ENCODE results near the gene FSIP1. TPM values are rescaled to one million over a fixed set of nuclear protein-coding genes. Genes with fewer than 3 reads are reported as not detected.

FSIP1 gene
- total RNA-seq, 1 experiment from 2014 or later: 1.3 TPM

DNA sequence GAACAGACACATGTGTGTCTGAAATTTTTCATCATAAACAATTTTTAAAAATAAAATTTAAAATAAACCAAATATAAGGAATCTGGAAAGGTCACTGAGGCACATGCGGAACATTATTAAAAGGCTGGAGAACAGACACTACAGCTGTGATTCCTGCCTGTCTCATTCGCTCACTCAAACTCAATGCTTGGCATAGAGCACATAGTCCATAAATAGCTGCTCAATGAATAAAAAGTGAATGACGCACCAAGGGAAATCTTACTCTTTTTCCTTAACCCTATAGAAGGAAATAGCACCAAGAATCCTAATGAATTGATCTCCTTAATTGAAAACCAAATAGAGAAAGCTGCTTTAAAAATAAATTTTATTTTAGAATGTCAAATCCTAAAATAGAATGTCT, 98.4 kb downstream of the FSIP1 start:
- Mint-ChIP-seq H3K9me3 (ENCODE audit: unreplicated experiment) (no peaks in the 10 kb centered on the region), H3K4me1 (ENCODE audit: low read depth, unreplicated experiment) (peaks cover 19% of the 10 kb centered on the region), H3K27ac (ENCODE audit: unreplicated experiment) (no peak overlapping the region), H3K27me3 (ENCODE audit: insufficient read depth, unreplicated experiment) (no peaks in the 10 kb centered on the region), H3K36me3 (ENCODE audit: insufficient read depth, unreplicated experiment) (no peaks in the 10 kb centered on the region), H3K4me3 (ENCODE audit: unreplicated experiment) (no peak overlapping the region)
- CTCF ChIA-PET: interaction anchor here (3.5 kb wide), 1 partner anchor 73 kb away, joined by 52 read pairs; no protein-coding TSS in a partner anchor
- H3K27me3 ChIP-seq (replicated peaks; ENCODE audit: control insufficient read depth, insufficient read depth, low read length): no peaks in the 10 kb centered on the region
- H3K36me3 ChIP-seq (ENCODE audit: control insufficient read depth, insufficient read depth, low read length): no peaks in the 10 kb centered on the region
- H3K9me3 ChIP-seq: no peaks in the 10 kb centered on the region
- no peak for DNase-seq
- H3K4me3 ChIP-seq (ENCODE audit: low read depth, low read length): no peak overlapping the region
- POLR2A ChIA-PET: no interaction called here
- no TSS peak for BruUV-seq (replicated peaks)
- intact Hi-C loops (cut with micrococcal nuclease; ENCODE audit: unreplicated experiment): no loop called here
- TF ChIP-seq, protein P1, sequence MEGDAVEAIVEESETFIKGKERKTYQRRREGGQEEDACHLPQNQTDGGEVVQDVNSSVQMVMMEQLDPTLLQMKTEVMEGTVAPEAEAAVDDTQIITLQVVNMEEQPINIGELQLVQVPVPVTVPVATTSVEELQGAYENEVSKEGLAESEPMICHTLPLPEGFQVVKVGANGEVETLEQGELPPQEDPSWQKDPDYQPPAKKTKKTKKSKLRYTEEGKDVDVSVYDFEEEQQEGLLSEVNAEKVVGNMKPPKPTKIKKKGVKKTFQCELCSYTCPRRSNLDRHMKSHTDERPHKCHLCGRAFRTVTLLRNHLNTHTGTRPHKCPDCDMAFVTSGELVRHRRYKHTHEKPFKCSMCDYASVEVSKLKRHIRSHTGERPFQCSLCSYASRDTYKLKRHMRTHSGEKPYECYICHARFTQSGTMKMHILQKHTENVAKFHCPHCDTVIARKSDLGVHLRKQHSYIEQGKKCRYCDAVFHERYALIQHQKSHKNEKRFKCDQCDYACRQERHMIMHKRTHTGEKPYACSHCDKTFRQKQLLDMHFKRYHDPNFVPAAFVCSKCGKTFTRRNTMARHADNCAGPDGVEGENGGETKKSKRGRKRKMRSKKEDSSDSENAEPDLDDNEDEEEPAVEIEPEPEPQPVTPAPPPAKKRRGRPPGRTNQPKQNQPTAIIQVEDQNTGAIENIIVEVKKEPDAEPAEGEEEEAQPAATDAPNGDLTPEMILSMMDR (IDR thresholded peaks at IDR 0.05; ENCODE audit: insufficient read depth in 1 of 2, low read depth in 1 of 2, low read length in 1 of 2, severe bottlenecking in 1 of 2, unreplicated experiment in 1 of 2): no peak
- H3K4me1 ChIP-seq: peaks cover 26% of the 10 kb centered on the region

DNA sequence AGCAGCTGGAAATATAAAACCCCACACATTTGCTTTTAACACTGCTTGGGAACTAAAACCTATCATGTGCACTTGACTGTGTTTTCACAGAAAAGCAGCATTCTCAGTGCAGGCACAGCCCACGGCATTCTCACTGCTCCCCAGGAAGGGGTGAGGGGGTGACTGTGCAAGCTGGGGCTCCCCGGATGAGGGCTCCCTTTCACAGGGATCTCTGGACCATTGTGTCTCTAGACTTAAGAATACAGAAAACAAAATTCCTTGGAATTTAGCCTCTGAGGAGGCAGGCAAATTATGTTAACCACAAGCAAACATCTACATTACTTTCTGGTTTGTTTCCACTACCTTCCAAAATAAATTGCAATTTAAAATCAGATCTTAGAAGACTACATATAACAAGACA, 100.3 kb downstream of the FSIP1 start:
- Histone ChIP-seq H3K27me3 (replicated peaks; ENCODE audit: control insufficient read depth, insufficient read depth, low read length) (no peaks in the 10 kb centered on the region), H3K36me3 (ENCODE audit: control insufficient read depth, insufficient read depth, low read length) (no peaks in the 10 kb centered on the region), H3K4me1 (peaks cover 11% of the 10 kb centered on the region), H3K9me3 (no peaks in the 10 kb centered on the region), H3K4me3 (ENCODE audit: low read depth, low read length) (no peak overlapping the region)
- TF ChIP-seq, protein P1 (IDR thresholded peaks at IDR 0.05; ENCODE audit: insufficient read depth in 1 of 2, low read depth in 1 of 2, low read length in 1 of 2, severe bottlenecking in 1 of 2, unreplicated experiment in 1 of 2): no peak
- Mint-ChIP-seq H3K4me1 (ENCODE audit: low read depth, unreplicated experiment) (peaks cover 8% of the 10 kb centered on the region), H3K4me3 (ENCODE audit: unreplicated experiment) (no peak overlapping the region), H3K36me3 (ENCODE audit: insufficient read depth, unreplicated experiment) (no peaks in the 10 kb centered on the region), H3K9me3 (ENCODE audit: unreplicated experiment) (no peaks in the 10 kb centered on the region), H3K27me3 (ENCODE audit: insufficient read depth, unreplicated experiment) (no peaks in the 10 kb centered on the region), H3K27ac (ENCODE audit: unreplicated experiment) (no peak overlapping the region)
- intact Hi-C loops (cut with micrococcal nuclease; ENCODE audit: unreplicated experiment): no loop called here
- ChIA-PET CTCF (no interaction called here), POLR2A (no interaction called here)
- no peak for DNase-seq
- BruUV-seq (replicated peaks): no TSS peak

DNA sequence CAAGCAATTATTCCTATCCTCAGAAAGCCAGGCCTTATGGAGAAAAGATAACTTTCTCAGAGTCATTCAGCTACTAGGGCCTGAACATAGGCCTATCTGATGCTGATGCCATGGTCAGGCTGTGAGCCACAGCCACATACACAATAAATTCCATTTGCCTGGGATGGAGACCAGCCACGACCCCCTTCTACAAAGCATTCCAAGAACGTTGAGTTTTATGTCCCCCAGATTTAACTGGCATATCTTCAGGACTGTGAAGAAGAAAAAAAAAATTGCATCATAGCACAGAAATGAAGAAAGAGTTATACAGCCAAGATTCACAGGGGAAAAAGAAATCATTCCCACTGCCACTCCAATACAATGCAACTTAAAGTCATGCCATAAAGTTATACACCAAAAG, 101.8 kb downstream of the FSIP1 start:
- no peaks in the 10 kb centered on the region for H3K27me3 Mint-ChIP-seq (ENCODE audit: insufficient read depth, unreplicated experiment)
- no peak overlapping the region for H3K4me3 Mint-ChIP-seq (ENCODE audit: unreplicated experiment)
- Histone ChIP-seq H3K4me3 (ENCODE audit: low read depth, low read length) (no peak overlapping the region), H3K4me1 (no peaks in the 10 kb centered on the region), H3K9me3 (no peaks in the 10 kb centered on the region), H3K36me3 (ENCODE audit: control insufficient read depth, insufficient read depth, low read length) (no peaks in the 10 kb centered on the region), H3K27me3 (replicated peaks; ENCODE audit: control insufficient read depth, insufficient read depth, low read length) (no peaks in the 10 kb centered on the region)
- CTCF ChIA-PET: no interaction called here
- no peak overlapping the region for H3K27ac Mint-ChIP-seq (ENCODE audit: unreplicated experiment)
- no peaks in the 10 kb centered on the region for H3K4me1 Mint-ChIP-seq (ENCODE audit: low read depth, unreplicated experiment)
- TF ChIP-seq, protein P1 (IDR thresholded peaks at IDR 0.05; ENCODE audit: insufficient read depth in 1 of 2, low read depth in 1 of 2, low read length in 1 of 2, severe bottlenecking in 1 of 2, unreplicated experiment in 1 of 2): no peak
- intact Hi-C loops (cut with micrococcal nuclease; ENCODE audit: unreplicated experiment): no loop called here
- POLR2A ChIA-PET: no interaction called here
- DNase-seq: no peak
- BruUV-seq (replicated peaks): no TSS peak
- no peaks in the 10 kb centered on the region for H3K9me3 Mint-ChIP-seq (ENCODE audit: unreplicated experiment)
- H3K36me3 Mint-ChIP-seq (ENCODE audit: insufficient read depth, unreplicated experiment): no peaks in the 10 kb centered on the region

All from Caco-2 (cell line).